HG03521 (cell line): ENCODE results near the gene FAF1.

ENCODE experiments used
- ATAC-seq: cut with Tn5 transposase; IDR thresholded peaks from one replicate; pipeline ENCODE4 v1.9.1; 2021; ENCODE audit warnings: mild to moderate bottlenecking, moderate library complexity; ENCODE audit not compliant: unreplicated experiment

FAF1 gene

GRCh38 chr1:50454911-50455310 lies 505.2 kb downstream of the FAF1 start:
- no peak for ATAC-seq

- no peak for ATAC-seq
Observed at GRCh38 chr1:50453266-50453665, 506.8 kb downstream of the FAF1 start.

- ATAC-seq = no peak
Observed at GRCh38 chr1:50452700-50453099, 507.4 kb downstream of the FAF1 start.

GRCh38 chr1:50450861-50451653 lies 509.0 kb downstream of the FAF1 start:
- no peak for ATAC-seq

GRCh38 chr1:50447961-50448360 lies 512.1 kb downstream of the FAF1 start:
- ATAC-seq = no peak

- no peak for ATAC-seq
Observed at GRCh38 chr1:50441183-50441582, 518.9 kb downstream of the FAF1 start.

- no peak for ATAC-seq
Observed at GRCh38 chr1:50438945-50439344, 521.1 kb downstream of the FAF1 start.

- no peak for ATAC-seq
Observed at GRCh38 chr1:50436489-50436888, 523.6 kb downstream of the FAF1 start.

- no peak for ATAC-seq
Observed at GRCh38 chr1:50430010-50430405, 530.1 kb downstream of the FAF1 start.

- no peak for ATAC-seq
Observed at GRCh38 chr1:50427818-50428779, 532.0 kb downstream of the FAF1 start.

GRCh38 chr1:50427086-50427817 lies 532.8 kb downstream of the FAF1 start:
- no peak for ATAC-seq

GRCh38 chr1:50426702-50427085 lies 533.4 kb downstream of the FAF1 start:
- no peak for ATAC-seq

GRCh38 chr1:50426108-50426700 lies 533.9 kb downstream of the FAF1 start:
- ATAC-seq = no peak

- ATAC-seq = no peak
Observed at GRCh38 chr1:50425376-50426107, 534.5 kb downstream of the FAF1 start.

- ATAC-seq = no peak
Observed at GRCh38 chr1:50424884-50425375, 535.1 kb downstream of the FAF1 start.

GRCh38 chr1:50424045-50424883 lies 535.8 kb downstream of the FAF1 start:
- ATAC-seq = no peak

GRCh38 chr1:50423670-50424000 lies 536.4 kb downstream of the FAF1 start:
- ATAC-seq = no peak

GRCh38 chr1:50422946-50423669 lies 537.0 kb downstream of the FAF1 start, which contains the start of gene DMRTA2:
Gene DMRTA2 (minus strand): TSS chr1:50423443. CDS start chr1:50421536, 1,907 bp downstream.
- no peak for ATAC-seq

- no peak for ATAC-seq
Observed at GRCh38 chr1:50422675-50422945, 537.5 kb downstream of the FAF1 start.
